Activated CD8-positive, alpha-beta memory T cell treated with anti-CD3 and anti-CD28 coated beads for 24 hours (primary cell): ENCODE data around the gene SCCPDH.
A peak's percentile ranks its signal among the peaks of the same experiment; 100 is the strongest.
"Not testable (repeated sequence)": the region's sequence is repeated elsewhere in the genome, so short reads cannot be mapped to it uniquely, and the experiment has no call there.

ENCODE experiments used
- DNase-seq: peaks from one replicate; pipeline ENCODE4 v3.0.0-alpha.2; 2020

Gene SCCPDH

DNA sequence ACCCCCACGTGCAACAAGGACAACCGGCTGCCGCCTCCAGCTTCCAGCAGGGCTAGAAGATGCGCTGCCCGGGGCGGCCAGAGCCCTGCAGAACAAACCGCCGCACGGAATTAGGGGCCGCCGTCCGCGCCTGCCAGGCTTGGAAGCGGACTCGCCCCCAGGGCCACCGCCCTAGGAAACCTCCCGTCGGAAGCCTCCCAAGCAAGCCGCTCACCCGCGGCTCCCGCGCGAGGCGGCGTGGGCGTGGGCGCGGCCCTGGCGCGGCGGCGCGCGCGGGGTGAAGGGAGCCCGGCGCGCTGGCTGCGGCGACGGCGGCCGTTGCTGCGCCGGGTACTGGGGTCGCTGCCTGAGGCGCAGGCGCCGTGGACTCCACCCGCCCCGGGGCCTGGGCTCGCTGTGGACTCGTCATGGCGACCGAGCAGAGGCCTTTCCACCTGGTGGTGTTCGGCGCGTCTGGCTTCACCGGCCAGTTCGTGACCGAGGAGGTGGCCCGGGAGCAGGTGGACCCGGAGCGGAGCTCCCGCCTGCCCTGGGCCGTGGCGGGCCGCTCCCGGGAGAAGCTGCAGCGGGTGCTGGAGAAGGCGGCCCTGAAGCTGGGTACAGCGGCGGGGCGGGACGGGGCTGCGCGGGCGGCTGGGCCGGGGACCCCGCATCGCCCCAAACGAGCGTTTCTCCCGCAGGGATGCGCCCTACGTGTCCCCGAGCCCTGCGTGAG is at the start of gene SCCPDH:
TSS of gene SCCPDH (plus strand) at position 394 of the 715 bp plus-strand sequence. CDS start at position 408, 14 bp downstream.
- peak; percentile 92 for DNase-seq

DNA sequence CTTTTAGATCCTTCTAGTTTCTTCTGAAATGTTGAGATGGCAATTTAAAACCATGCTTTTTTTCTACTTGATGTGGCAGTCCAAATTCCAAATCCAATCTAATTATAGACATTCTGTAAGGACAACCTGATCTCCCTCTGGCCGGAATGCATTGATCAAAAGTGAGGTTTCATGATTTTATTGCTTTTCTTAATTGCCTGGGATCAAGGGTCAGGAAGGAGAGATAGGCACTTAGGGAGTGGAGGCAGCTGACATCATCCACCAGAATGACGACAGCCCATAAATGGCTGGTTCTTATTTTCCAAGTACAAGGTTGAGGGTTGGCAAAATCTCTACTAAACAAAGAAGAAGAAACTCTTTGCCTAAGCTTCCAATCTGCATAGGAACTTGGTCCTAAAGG is 46.4 kb upstream of the SCCPDH start:
- DNase-seq: no peak

- DNase-seq: no peak
Measured at GRCh38 chr1:246678816-246679793, 45.1 kb upstream of the SCCPDH start.

DNA sequence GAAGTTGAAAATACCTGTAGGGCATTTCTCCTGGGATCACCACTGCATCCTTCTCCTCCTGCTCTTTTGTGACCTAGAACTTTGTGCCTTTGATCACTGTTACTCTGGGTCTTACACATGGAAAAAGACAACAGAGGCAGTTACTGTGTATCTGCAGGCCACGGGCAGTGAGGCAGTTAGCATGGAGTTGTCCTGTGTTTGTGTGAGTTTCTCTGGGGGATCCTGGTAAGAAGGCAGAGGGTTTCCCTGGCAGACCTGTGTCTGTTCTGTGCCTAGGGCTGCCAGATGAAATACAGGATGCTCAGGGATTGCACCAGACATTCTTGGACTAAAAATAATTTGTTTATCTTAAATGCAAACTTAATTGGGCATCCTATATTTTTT is 44.4 kb upstream of the SCCPDH start:
- DNase-seq: no peak

DNA sequence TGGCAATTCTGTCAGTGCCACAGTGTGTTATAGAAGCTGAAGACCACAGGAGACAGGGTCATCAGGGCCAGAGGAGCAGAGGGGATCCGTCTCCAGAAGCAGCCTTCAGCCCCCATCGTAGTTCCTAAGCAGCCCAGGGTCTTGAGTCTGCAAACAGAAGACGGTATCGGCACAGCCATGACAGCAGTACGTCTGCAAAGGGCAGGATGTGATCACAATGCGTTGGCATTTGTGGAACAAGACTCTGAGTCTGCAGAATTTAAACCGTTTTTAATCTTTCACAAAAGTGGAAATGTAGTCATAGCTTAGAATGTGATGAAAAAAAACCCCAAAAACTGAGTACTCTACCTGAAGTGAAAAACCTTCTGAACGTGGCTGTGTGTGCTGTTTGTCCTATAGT is 44.0 kb upstream of the SCCPDH start:
- no peak for DNase-seq

DNA sequence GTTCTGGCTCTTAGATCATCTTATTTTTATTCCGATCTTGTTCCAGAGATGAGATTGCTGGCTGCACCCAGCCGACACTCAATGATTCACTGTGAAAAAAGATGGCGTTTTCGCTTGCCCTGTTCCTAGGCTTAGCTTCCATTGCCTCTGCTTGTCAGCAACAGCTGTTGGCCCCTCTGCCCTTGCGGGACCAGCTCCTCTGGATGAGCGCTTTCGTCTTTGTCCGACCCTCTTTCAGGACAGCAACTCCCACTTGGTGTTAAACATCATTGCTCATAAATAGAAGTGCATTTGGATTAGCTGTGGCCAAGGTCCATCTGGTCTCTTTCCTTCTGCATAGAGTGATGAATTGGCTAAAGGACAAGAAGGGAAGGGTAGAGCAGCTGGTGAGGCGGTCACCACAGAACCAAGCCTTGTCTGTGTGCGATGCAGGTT is 43.5 kb upstream of the SCCPDH start:
- no peak for DNase-seq

GRCh38 chr1:246681900-246682895 is 42.0 kb upstream of the SCCPDH start:
- DNase-seq: no peak

DNA sequence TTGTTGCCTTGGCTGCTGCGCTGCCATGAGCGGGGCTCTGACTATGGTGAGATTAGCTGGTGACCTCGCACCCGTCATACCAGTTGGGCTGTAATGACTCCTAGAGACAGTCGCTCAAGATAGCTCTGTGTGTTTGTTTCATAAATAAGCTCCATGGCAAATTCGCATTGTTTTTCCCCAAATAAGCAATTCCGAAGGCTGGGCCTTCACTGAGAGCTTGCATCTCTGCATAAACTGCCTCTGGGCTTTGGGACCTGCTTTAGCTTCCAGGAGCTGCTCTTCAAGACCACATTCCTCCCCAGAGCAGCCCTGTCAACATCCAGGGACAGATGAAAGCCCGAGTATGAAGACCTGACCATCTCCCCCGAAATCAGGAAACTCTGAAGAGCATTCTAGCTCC is 40.7 kb upstream of the SCCPDH start:
- no peak for DNase-seq

DNA sequence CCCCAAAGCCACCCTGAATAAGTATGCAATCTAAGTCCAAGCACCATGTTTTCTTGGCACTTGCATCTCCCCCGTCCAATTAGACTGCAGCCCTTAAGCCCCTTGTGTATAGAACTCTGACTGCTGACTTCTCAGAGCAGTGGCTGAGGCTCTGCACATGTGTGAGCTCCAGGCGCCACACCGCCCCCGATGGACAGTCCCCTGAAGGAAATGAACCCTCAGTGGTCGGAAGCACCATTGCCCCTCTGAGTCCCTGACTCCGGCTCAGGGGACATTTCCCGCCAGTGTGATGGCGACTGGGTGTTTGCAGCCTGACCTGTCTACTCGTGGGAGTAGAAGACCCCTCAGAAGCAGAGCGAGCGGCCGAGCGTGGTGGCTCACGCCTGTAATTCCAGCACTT is 37.2 kb upstream of the SCCPDH start:
- DNase-seq: no peak

- DNase-seq: peak; percentile 63
Measured at GRCh38 chr1:246689409-246690008, 34.7 kb upstream of the SCCPDH start.

DNA sequence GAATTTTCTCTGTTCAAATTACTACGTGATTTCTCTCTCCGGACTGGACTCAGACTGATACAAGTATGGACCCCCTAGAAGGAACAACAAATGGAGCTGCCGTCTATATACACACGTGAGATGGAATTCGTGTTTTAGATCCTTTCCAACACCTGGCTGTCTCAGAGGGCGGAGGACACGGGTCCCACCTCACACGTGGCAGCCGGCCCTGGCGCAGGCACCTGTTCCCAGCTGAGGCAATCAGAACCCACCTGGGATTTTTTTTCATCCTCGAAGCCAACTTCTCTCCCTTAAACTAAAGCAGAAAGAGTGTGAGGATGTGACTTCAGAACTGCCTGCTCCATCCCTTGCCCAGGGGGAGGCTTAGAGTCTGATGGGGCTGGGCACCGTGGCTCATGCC is 34.1 kb upstream of the SCCPDH start:
- no peak for DNase-seq

- DNase-seq: no peak
Measured at GRCh38 chr1:246691622-246692495, 32.4 kb upstream of the SCCPDH start.

DNA sequence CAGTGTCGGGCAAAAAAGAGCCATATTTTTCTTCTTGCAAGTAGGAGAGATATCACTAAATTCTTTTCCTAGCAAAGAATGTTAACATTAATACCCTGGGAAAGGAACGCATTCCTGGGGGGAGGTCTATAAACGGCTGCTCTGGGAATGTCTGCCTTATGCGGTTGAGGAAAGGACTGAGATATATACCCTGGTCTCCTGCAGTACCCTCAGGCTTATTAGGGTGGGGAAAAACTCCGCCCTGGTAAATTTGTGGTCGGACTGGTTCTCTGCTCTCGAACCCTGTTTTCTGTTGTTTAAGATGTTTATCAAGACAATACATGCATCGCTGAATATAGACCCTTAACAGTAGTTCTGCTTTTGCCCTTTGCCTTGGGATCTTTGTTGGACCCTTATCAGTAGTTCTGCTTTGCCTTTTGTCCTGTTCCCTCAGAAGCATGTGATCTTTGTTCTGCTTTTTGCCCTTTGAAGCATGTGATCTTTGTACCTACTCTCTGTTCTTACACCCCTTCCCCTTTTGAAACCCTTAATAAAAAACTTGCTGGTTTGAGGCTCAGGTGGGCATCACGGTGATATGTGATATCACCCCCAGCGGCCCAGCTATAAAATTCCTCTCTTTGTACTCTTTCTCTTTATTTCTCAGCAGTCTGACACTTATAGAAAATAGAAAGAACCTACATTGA is 29.9 kb upstream of the SCCPDH start:
- not testable (repeated sequence) for DNase-seq

DNA sequence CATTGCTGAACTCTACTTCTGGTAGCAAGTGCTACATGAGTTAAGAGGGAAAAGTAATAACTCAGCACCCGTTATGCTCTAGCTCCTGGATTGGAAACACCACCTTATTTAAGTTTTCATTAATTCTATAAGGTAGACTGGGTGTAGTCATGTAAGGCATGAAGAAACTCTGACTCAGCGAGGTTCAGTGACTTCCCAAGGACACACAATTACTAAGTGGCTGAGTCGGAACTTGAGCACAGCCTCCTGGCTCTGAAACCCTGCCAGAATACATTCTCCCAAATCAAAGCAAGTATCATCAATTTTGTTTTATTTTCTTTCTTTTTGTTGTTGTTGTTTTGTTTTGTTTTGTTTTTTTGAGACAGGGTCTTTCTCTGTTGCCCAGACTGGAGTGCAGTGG is 29.1 kb upstream of the SCCPDH start:
- DNase-seq: no peak

GRCh38 chr1:246695666-246696065 is 28.5 kb upstream of the SCCPDH start:
- no peak for DNase-seq

DNA sequence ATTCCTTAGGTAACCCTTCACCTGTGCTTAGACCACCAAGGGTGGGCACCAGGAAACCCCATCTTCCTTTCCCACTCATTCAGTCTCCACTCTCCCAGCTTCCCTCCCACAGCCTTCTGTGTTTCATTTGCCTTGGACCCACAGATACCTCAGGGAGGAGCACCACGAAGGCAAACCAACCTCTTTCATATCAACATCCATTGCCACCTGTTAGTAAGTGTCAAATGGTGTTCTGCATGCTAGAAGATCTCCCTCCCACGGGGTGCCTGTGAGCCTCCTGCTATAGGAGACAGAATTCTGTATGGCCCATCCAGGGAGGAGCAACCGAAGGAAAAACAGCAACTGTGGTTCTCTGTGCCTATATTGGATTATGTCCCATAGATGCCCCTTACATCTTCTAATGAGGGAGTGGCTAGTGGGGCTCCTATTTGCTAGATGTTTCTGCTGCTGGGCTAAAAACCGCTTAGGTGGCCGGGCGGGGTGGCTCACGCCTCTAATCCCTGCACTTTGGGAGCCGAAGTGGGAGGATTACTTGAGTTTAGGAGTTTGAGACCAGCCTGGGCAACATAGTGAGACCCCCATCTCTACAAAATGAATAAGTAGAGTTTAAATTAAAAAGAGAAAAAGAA is 25.6 kb upstream of the SCCPDH start:
- no peak for DNase-seq

GRCh38 chr1:246699095-246699735 is 25.0 kb upstream of the SCCPDH start:
- DNase-seq: peak; percentile 85

DNA sequence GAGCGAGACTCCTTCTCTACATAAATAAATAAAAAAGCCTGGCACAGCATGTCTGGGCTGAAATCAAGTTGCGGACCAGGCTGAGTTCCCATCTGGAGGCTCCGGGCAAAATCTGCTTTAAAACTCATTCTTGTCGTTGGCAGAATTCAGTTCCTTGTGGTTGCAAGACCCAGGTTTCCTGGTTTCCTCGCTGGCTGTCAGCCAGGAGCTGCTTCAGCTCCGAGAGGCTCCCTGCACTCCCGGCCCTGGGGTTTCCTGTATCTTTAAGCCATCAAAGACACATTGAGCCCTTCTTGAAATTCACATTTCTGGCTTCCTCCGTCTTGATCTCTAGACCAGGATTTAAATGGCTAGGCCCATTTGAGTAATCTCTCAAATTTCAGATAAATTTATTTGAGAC is 20.6 kb upstream of the SCCPDH start:
- DNase-seq: no peak

- no peak for DNase-seq
Measured at GRCh38 chr1:246705368-246705767, 18.8 kb upstream of the SCCPDH start.

- DNase-seq: no peak
Measured at GRCh38 chr1:246708166-246708565, 16.0 kb upstream of the SCCPDH start.
